Muscle layer of duodenum (tissue), 2 donors: ENCODE measurements around the gene C12orf56.
"Not testable (repeated sequence)": the region's sequence is repeated elsewhere in the genome, so short reads cannot be mapped to it uniquely, and the experiment has no call there.

Experiments
- H3K27ac ChIP-seq: one replicate; pipeline ENCODE4 v1.7.0; 2013; ENCODE audit warnings: mild to moderate bottlenecking, low read length
- H3K27me3 ChIP-seq: one replicate; pipeline ENCODE4 v1.7.0; 2013; ENCODE audit warnings: low read depth, mild to moderate bottlenecking, control low read depth, low read length
- H3K36me3 ChIP-seq, 2 donors: one replicate each; pipeline ENCODE4 v1.7.0; 2013; ENCODE audit warnings: low read length in 2 of 2, control low read depth in 1 of 2, mild to moderate bottlenecking in 1 of 2; ENCODE audit not compliant: insufficient read depth in 2 of 2, control insufficient read depth in 1 of 2
- H3K4me1 ChIP-seq, 2 donors: one replicate each; pipeline ENCODE4 v1.7.0; 2013; ENCODE audit warnings: low read length in 2 of 2, mild to moderate bottlenecking in 2 of 2, control low read depth in 1 of 2, moderate library complexity in 1 of 2; ENCODE audit not compliant: insufficient read depth in 2 of 2, control insufficient read depth in 1 of 2
- H3K4me3 ChIP-seq, 2 donors: one replicate each; pipeline ENCODE4 v1.7.0; 2013; ENCODE audit warnings: low read length in 2 of 2, low read depth in 1 of 2, mild to moderate bottlenecking in 1 of 2
- H3K9me3 ChIP-seq, 2 donors: one replicate each; pipeline ENCODE4 v1.7.0; 2013; ENCODE audit warnings: low read length in 2 of 2, control low read depth in 1 of 2, mild to moderate bottlenecking in 1 of 2; ENCODE audit not compliant: control insufficient read depth in 1 of 2
- donor health status: healthy.

C12orf56 gene

DNA sequence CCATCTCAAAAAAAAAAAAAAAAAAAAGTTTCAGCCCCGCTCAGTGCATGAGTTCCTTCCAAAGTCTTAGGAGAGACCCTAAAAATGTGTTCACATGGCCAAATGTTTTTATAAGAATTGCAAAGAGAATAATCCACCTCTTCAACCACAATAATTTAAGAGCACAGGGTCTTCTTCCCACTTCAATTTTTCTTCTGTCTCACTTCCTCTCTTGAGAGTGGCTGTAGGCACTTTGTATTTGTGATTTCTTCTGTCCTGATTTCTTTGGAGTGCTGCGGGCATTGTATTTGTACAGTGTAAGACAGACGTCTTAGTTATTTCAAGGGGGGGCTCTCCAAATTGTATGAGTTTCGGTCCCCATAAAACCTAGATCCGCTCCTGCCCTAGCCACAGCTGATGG lies 58.3 kb downstream of the C12orf56 start:
- Histone ChIP-seq H3K4me1 (no peaks in the 10 kb centered on the region), H3K4me3 (no peak overlapping the region), H3K36me3 (no peaks in the 10 kb centered on the region), H3K27me3 (no peaks in the 10 kb centered on the region), H3K9me3 (no peaks in the 10 kb centered on the region), H3K27ac (no peak overlapping the region)

- not testable (repeated sequence) for H3K4me3 ChIP-seq, H3K4me1 ChIP-seq, H3K27ac ChIP-seq, H3K36me3 ChIP-seq, H3K9me3 ChIP-seq, H3K27me3 ChIP-seq
Measured at GRCh38 chr12:64329031-64329710, 61.4 kb downstream of the C12orf56 start.

- H3K27ac ChIP-seq = no peak overlapping the region
- no peak overlapping the region for H3K4me3 ChIP-seq
- no peaks in the 10 kb centered on the region for H3K4me1 ChIP-seq
- H3K27me3 ChIP-seq = no peaks in the 10 kb centered on the region
- H3K9me3 ChIP-seq = no peaks in the 10 kb centered on the region
- no peaks in the 10 kb centered on the region for H3K36me3 ChIP-seq
Measured at GRCh38 chr12:64325055-64325454, 65.5 kb downstream of the C12orf56 start.

- no peaks in the 10 kb centered on the region for H3K9me3 ChIP-seq
- H3K36me3 ChIP-seq = no peaks in the 10 kb centered on the region
- H3K27me3 ChIP-seq = no peaks in the 10 kb centered on the region
- H3K4me1 ChIP-seq = no peaks in the 10 kb centered on the region
- H3K4me3 ChIP-seq = no peak overlapping the region
- no peak overlapping the region for H3K27ac ChIP-seq
Measured at GRCh38 chr12:64323476-64324225, 66.9 kb downstream of the C12orf56 start.

DNA sequence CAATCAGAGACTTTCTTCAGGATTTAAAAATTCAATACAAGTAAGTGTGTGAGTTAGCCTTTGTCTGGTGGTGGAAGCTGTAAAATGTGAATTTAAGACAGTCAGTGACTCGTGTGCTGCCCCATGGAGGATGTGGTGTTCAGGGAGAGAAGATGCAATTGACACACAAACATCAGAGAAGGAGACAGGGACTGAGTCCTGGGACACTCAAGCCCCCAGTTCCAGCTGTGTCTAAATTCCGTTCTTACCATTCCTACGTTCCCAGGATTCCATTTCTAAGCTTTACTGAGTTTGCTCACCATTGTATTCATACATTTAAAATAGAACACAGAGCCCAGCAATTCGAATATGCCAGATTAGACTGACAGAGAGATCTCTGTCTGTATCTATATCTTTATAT lies 67.6 kb downstream of the C12orf56 start:
- no peaks in the 10 kb centered on the region for H3K36me3 ChIP-seq
- no peaks in the 10 kb centered on the region for H3K9me3 ChIP-seq
- H3K27me3 ChIP-seq = no peaks in the 10 kb centered on the region
- no peaks in the 10 kb centered on the region for H3K4me1 ChIP-seq
- H3K4me3 ChIP-seq = no peak overlapping the region
- H3K27ac ChIP-seq = no peak overlapping the region

- no peaks in the 10 kb centered on the region for H3K27me3 ChIP-seq
- no peak overlapping the region for H3K27ac ChIP-seq
Measured at GRCh38 chr12:64320611-64321010, 69.9 kb downstream of the C12orf56 start.

GRCh38 chr12:64319540-64320225 lies 70.9 kb downstream of the C12orf56 start:
- H3K4me3 ChIP-seq, H3K27ac ChIP-seq, H3K27me3 ChIP-seq, H3K4me1 ChIP-seq, H3K9me3 ChIP-seq, H3K36me3 ChIP-seq: not testable (repeated sequence)

More at GRCh38 chr12:64320611-64321010, 69.9 kb downstream of the C12orf56 start:
- H3K4me3 ChIP-seq = no peak overlapping the region
- no peaks in the 10 kb centered on the region for H3K4me1 ChIP-seq
- no peaks in the 10 kb centered on the region for H3K36me3 ChIP-seq
- no peaks in the 10 kb centered on the region for H3K9me3 ChIP-seq

- H3K36me3 ChIP-seq = no peaks in the 10 kb centered on the region
- H3K27me3 ChIP-seq = no peaks in the 10 kb centered on the region
- H3K4me1 ChIP-seq = no peaks in the 10 kb centered on the region
- H3K9me3 ChIP-seq = no peaks in the 10 kb centered on the region
- no peak overlapping the region for H3K27ac ChIP-seq
- no peak overlapping the region for H3K4me3 ChIP-seq
Measured at GRCh38 chr12:64318605-64319004, 72.0 kb downstream of the C12orf56 start.

DNA sequence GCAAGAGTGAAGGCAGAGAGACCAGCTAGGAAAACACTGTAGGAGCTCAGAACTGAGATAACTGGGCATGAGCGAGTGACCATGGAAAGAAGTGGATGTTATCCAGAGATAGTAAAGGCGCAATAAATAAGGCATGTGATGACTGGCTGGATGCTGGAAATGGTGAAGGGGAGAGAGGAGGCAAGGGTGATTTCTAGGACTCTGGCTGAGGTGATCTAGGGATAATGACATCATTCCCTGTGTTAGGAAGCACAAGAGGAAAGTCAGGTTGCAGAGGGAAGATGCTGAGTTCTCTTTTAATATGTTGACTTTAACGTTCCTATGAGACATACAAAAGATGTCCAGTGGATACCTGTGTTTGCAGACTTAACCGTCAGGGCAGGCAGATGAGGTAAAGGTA lies 78.7 kb downstream of the C12orf56 start:
- H3K36me3 ChIP-seq = no peaks in the 10 kb centered on the region
- H3K27ac ChIP-seq = no peak overlapping the region
- no peak overlapping the region for H3K4me3 ChIP-seq
- H3K4me1 ChIP-seq = no peaks in the 10 kb centered on the region
- H3K27me3 ChIP-seq = no peaks in the 10 kb centered on the region
- no peaks in the 10 kb centered on the region for H3K9me3 ChIP-seq

- Histone ChIP-seq H3K4me3 (no peak overlapping the region), H3K27me3 (no peaks in the 10 kb centered on the region), H3K36me3 (no peaks in the 10 kb centered on the region), H3K27ac (no peak overlapping the region), H3K4me1 (no peaks in the 10 kb centered on the region), H3K9me3 (no peaks in the 10 kb centered on the region)
Measured at GRCh38 chr12:64304571-64304970, 86.0 kb downstream of the C12orf56 start.

GRCh38 chr12:64299628-64300027 lies 90.9 kb downstream of the C12orf56 start:
- no peaks in the 10 kb centered on the region for H3K4me1 ChIP-seq
- no peaks in the 10 kb centered on the region for H3K36me3 ChIP-seq
- no peak overlapping the region for H3K4me3 ChIP-seq
- H3K9me3 ChIP-seq = no peaks in the 10 kb centered on the region
- no peaks in the 10 kb centered on the region for H3K27me3 ChIP-seq
- no peak overlapping the region for H3K27ac ChIP-seq
